ENCODE data around the gene PTOV1. TPM values are rescaled to one million over a fixed set of nuclear protein-coding genes. Genes with fewer than 3 reads are reported as not detected.
A peak's percentile ranks its signal among the peaks of the same experiment; 100 is the strongest.

The PTOV1 gene
- total RNA-seq, 2 experiments from 2014 or later, result 105 to 124 TPM

GRCh38 chr19:49877879-49878743 lies 27.2 kb downstream of the PTOV1 start:
- no peak for TF ChIP-seq EZH2phosphoT487 (IDR thresholded peaks at IDR 0.05; ENCODE audit: borderline replicate concordance, low read depth, low read length)
- TF ChIP-seq CTCF (conservative IDR thresholded peaks at IDR 0.05; ENCODE audit: low read length), result no peak
- intact Hi-C loops (cut with micrococcal nuclease; ENCODE audit: unreplicated experiment), result loop anchor here (1.0 to 5.0 kb wide), 4 partner anchors 46 to 286 kb away; partner anchors contain the start of genes ATF5, FUZ, NUP62 and PRR12
- Histone ChIP-seq H3K27ac (ENCODE audit: low read depth, low read length, poor library complexity, severe bottlenecking) (peak overlapping the region; percentile 80), H3K9me3 (ENCODE audit: low read length) (no peaks in the 10 kb centered on the region), H3K4me3 (ENCODE audit: low read depth, low read length, poor library complexity, severe bottlenecking) (peak overlapping the region; percentile 90), H3K79me2 (ENCODE audit: insufficient read depth, low read depth, low read length) (peaks cover 13% of the 10 kb centered on the region; the same call in 1 of the 2 replicates), H4K20me1 (ENCODE audit: insufficient read depth, low read length) (no peaks in the 10 kb centered on the region), H3K4me2 (ENCODE audit: low read length) (peak overlapping the region; percentile 98), H3K36me3 (ENCODE audit: insufficient read depth, low read length) (peaks cover 21% of the 10 kb centered on the region), H3K4me1 (ENCODE audit: insufficient read depth, low read length, poor library complexity, severe bottlenecking) (peaks cover 28% of the 10 kb centered on the region), H2AFZ (ENCODE audit: low read length) (peak overlapping the region; percentile 84; the same call in 1 of the 2 replicates), H3K9me2 (ENCODE audit: insufficient read depth, low read length) (no peaks in the 10 kb centered on the region)
- POLR2A ChIA-PET, result no interaction called here
- CTCF ChIA-PET (ENCODE audit: unreplicated experiment), result interaction anchor here (0.7 kb wide), 1 partner anchor 13 kb away, joined by 3 read pairs; no protein-coding TSS in a partner anchor
- BruUV-seq (replicated peaks), result no TSS peak
- peak; percentile 98 for DNase-seq (ENCODE audit: low spot score)

GRCh38 chr19:49878744-49879070 lies 27.7 kb downstream of the PTOV1 start:
- ChIA-PET CTCF (ENCODE audit: unreplicated experiment) (no interaction called here), POLR2A (no interaction called here)
- intact Hi-C loops (cut with micrococcal nuclease; ENCODE audit: unreplicated experiment), result loop anchor here (5.0 kb wide), 1 partner anchor 286 kb away; the partner anchor contains the start of gene PRR12
- H4K20me1 ChIP-seq (ENCODE audit: insufficient read depth, low read length), result no peaks in the 10 kb centered on the region
- H3K36me3 ChIP-seq (ENCODE audit: insufficient read depth, low read length), result peaks cover 26% of the 10 kb centered on the region
- DNase-seq (ENCODE audit: low spot score), result no peak
- no peaks in the 10 kb centered on the region for H3K9me2 ChIP-seq (ENCODE audit: insufficient read depth, low read length)
- H3K27ac ChIP-seq (ENCODE audit: low read depth, low read length, poor library complexity, severe bottlenecking), result no peak overlapping the region
- H3K4me3 ChIP-seq (ENCODE audit: low read depth, low read length, poor library complexity, severe bottlenecking), result peak overlapping the region; percentile 90
- H3K9me3 ChIP-seq (ENCODE audit: low read length), result no peaks in the 10 kb centered on the region
- H3K4me2 ChIP-seq (ENCODE audit: low read length), result peak overlapping the region; percentile 98
- peaks cover 28% of the 10 kb centered on the region for H3K4me1 ChIP-seq (ENCODE audit: insufficient read depth, low read length, poor library complexity, severe bottlenecking)
- TF ChIP-seq EZH2phosphoT487 (IDR thresholded peaks at IDR 0.05; ENCODE audit: borderline replicate concordance, low read depth, low read length) (no peak), CTCF (conservative IDR thresholded peaks at IDR 0.05; ENCODE audit: low read length) (no peak)
- H3K79me2 ChIP-seq (ENCODE audit: insufficient read depth, low read depth, low read length), result peaks cover 13% of the 10 kb centered on the region; the same call in 1 of the 2 replicates
- BruUV-seq (replicated peaks), result no TSS peak
- H2AFZ ChIP-seq (ENCODE audit: low read length), result no peak overlapping the region
